ENCODE results near the gene DAZAP1. TPM values are rescaled to one million over a fixed set of nuclear protein-coding genes. Genes with fewer than 3 reads are reported as not detected.

Gene DAZAP1
- total RNA-seq, 1 donor from 2014 or later = 81.2 TPM

DNA sequence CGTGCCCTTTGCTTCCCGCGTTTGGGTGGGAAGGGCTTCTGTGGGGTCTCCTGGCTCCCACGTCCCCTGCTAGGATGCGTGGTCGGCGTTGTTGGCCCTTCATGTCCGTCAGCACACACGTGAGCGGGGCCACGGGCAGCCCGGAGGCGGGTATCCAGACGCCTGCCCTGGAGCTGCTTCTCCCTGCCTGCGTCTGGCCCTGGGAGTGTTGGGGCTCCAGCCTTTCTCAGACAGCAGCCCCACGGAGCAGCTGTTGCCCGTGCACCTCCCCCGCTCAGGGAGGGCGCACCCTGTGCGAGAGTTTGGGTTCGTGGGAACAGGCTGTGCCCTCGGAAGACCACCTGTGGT is 14.5 kb downstream of the DAZAP1 start:
- no peak for DNase-seq (ENCODE audit: low spot score)

DNA sequence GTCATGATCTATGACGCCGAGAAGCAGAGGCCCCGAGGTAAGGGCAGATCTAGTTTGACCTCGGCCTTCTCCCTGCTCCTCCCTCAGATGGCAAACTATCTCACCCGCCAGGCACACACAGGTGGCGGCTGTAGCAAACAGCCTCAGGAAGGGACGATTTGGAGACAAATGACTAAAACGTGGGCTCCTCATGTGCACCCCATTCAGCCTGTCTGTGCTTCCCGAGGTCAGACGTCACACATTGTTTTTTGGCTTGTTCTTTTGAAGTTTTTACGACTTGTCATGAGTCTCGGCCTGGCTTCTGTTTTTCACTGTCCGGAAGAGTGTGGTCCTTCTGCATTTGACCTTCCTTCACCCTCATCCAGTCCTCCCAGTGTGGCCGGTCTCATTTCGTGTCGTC is 15.0 kb downstream of the DAZAP1 start:
- intact Hi-C loops (cut with DNase I) = no loop called here
- no peak for DNase-seq (ENCODE audit: low spot score)

More for the DNA sequence above, 14.5 kb downstream of the DAZAP1 start:
- intact Hi-C loops (cut with DNase I) = no loop called here

DNA sequence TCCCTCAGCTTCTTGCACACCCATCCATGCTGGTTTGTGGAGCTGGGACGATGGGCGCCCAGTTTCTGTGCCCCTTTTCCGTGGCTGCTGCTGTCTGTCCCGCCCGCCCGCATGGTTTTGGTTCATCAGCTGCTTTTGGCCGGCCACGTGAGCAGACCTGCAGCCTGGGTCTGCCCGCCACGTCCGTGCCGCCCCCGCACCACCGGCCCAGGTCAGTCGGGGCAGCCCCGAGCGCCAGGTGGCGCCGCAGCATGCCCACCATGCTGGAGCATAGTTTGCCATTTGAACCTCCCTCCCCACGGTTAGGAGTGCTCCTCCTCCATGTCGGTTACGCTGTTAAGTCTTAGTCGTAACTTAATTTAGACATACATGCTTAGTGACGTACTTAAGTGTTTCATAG is 15.6 kb downstream of the DAZAP1 start:
- DNase-seq (ENCODE audit: low spot score) = no peak

GRCh38 chr19:1423436-1424191 is 16.2 kb downstream of the DAZAP1 start:
- intact Hi-C loops (cut with DNase I) = no loop called here
- no peak for DNase-seq (ENCODE audit: low spot score)

More for the DNA sequence above, 15.6 kb downstream of the DAZAP1 start:
- intact Hi-C loops (cut with DNase I) = no loop called here

DNA sequence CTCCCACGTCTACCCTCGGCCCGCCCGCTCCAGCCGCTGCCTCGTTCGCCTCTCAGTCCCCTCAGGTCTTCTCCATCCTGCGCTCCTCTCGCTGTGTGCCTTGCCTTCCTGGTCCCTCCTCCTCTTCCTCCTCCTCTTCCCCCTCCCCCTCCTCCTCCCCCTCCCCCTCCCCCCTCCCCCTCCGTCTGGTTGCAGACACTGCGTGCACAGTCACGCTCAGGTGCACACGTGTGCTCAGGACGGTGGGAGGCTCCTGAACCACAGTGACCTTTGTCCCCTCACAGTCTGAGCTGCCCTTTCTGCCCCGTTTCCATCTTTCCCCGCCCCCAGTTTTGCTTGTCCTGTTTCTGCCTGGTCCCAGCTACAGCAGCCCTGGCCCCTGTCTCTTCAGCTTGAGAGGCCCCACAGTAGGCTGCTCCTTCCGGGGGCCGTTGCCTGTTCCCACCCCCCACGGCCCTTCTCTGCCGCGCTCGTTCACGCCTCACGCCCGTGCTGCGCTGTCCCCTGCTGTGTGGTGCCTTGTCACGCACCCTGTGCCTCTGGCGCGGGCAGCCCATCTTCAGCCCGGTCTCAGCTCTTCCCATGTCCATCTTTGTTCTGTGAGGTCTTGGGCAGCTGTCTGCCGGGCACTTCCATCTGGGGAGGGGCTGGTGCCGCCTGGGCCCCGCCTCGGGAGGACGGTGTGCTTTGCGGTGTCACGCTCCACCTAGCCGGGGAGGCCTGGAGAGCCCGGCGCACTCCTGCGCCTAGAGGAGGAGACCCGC is 17.0 kb downstream of the DAZAP1 start:
- intact Hi-C loops (cut with DNase I) = no loop called here
- no peak for DNase-seq (ENCODE audit: low spot score)

- DNase-seq (ENCODE audit: low spot score) = no peak
- intact Hi-C loops (cut with DNase I) = no loop called here
Observed at GRCh38 chr19:1425102-1425837, 17.9 kb downstream of the DAZAP1 start.

DNA sequence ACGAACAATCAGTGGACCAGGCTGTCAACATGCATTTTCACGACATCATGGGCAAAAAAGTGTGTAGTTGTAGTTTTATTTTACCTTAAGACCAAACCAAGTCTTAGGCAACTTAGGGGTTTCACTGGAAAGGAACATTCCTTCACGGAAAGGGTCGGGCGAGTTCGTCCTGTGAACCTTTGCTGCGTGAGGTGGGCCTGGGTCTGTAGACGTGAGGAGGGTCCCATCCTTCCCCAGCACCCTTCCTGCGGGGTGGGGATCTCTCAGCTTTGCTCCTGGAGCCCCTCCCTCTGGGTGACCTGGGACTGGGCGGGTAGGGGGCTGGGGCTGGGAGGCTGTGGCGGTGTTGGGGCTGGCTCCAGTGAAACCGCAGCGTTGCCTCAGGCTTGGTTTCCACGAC is 18.5 kb downstream of the DAZAP1 start:
- intact Hi-C loops (cut with DNase I) = no loop called here

GRCh38 chr19:1426736-1427135 is 19.4 kb downstream of the DAZAP1 start:
- no peak for DNase-seq (ENCODE audit: low spot score)

More for the DNA sequence above, 18.5 kb downstream of the DAZAP1 start:
- no peak for DNase-seq (ENCODE audit: low spot score)

GRCh38 chr19:1427221-1427920 is 20.0 kb downstream of the DAZAP1 start:
- no peak for DNase-seq (ENCODE audit: low spot score)
- intact Hi-C loops (cut with DNase I) = no loop called here

More at GRCh38 chr19:1426736-1427135, 19.4 kb downstream of the DAZAP1 start:
- intact Hi-C loops (cut with DNase I) = no loop called here

- DNase-seq (ENCODE audit: low spot score) = no peak
- intact Hi-C loops (cut with DNase I) = no loop called here
Observed at GRCh38 chr19:1428738-1429391, 21.5 kb downstream of the DAZAP1 start.

- DNase-seq (ENCODE audit: low spot score) = no peak
- intact Hi-C loops (cut with DNase I) = no loop called here
Observed at GRCh38 chr19:1429750-1430149, 22.4 kb downstream of the DAZAP1 start.

DNA sequence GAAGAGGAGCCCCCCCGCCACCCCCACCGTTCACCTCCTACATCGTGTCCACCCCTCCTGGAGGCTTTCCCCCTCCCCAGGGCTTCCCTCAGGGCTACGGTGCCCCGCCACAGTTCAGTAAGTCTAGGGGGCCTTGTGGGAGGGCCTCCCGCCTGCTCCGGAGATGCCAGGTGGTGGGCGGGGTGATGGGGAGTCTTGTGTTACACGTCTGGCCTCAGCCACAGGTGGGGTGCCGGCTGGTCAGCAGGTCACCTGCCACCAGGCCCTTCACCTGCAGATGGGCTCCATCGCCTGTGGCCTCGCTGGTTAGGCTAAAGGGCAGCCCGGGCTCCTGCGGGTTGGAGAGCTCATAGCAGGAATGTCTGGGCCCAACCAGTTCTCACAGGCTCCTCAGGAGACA is 22.9 kb downstream of the DAZAP1 start:
- no peak for DNase-seq (ENCODE audit: low spot score)
- intact Hi-C loops (cut with DNase I) = no loop called here

GRCh38 chr19:1431759-1432506 is 24.5 kb downstream of the DAZAP1 start:
- intact Hi-C loops (cut with DNase I) = no loop called here
- no peak for DNase-seq (ENCODE audit: low spot score)

DNA sequence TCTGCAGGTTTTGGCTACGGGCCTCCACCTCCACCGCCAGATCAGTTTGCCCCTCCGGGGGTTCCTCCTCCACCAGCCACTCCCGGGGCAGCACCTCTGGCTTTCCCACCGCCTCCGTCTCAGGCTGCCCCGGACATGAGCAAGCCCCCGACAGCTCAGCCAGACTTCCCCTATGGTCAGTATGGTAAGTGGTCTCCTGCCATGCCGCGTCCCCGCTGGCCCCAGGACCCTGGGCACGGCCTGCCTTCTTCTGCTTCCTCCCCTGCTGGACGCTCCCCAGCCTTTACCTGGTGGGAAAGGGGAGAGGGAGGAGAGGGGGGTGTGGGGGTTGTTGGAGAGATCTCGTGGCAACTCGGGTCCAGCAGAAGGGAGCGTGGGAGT is 25.1 kb downstream of the DAZAP1 start:
- no peak for DNase-seq (ENCODE audit: low spot score)
- intact Hi-C loops (cut with DNase I) = no loop called here

GRCh38 chr19:1433119-1434039 is 26.0 kb downstream of the DAZAP1 start:
- DNase-seq (ENCODE audit: low spot score) = no peak
- intact Hi-C loops (cut with DNase I) = no loop called here

DNA sequence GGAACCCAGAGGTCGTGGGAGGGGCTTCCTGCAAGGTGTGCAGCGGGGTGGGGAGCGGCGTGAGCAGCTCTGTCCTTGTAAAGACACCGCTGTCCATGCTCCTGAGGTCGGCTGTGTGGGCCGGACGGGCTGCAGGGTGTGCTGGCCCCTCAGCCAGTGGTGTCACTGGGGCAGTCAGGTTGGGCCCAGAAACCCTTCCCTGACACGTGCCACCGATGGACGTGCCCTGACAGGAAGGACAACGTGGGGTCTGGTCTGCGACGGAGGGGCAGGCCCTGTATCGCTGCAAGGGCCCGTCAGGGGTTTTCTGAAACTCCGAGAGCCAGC is 26.6 kb downstream of the DAZAP1 start:
- intact Hi-C loops (cut with DNase I) = no loop called here
- DNase-seq (ENCODE audit: low spot score) = no peak

- DNase-seq (ENCODE audit: low spot score) = no peak
- intact Hi-C loops (cut with DNase I) = no loop called here
Observed at GRCh38 chr19:1434577-1435060, 27.2 kb downstream of the DAZAP1 start.

Data from cardiac septum (tissue), 1 donor.